Spleen (tissue), 11 donors: Measurements from ENCODE around the gene RIPK3. TPM values are rescaled to one million over a fixed set of nuclear protein-coding genes. Genes with fewer than 3 reads are reported as not detected.
A peak's percentile ranks its signal among the peaks of the same experiment; 100 is the strongest.

Experiments used
- DNase-seq: peaks from one replicate; pipeline ENCODE4 v3.0.0-alpha.2; 2020
- H3K27ac ChIP-seq, 8 donors: fragments of 200-600 bp; sonication (generic) in 7 of 8; 1 replicate in 4 of 8; 2 replicates in 4 of 8; pipeline versions ENCODE4 v1.5.0 to v1.8.0; 2016 to 2021; ENCODE audit warnings: inconsistent platforms in 4 of 8, mild to moderate bottlenecking in 4 of 8, moderate library complexity in 1 of 8
- H3K27me3 ChIP-seq, 7 donors: fragments of 200-600 bp; sonication (generic) in 6 of 7; replicated peaks in 1 of 7; 1 replicate in 4 of 7; 2 replicates in 3 of 7; pipeline versions ENCODE4 v1.5.0 to v1.8.0; 2016 to 2021; ENCODE audit warnings: inconsistent platforms in 3 of 7, mild to moderate bottlenecking in 1 of 7
- H3K36me3 ChIP-seq, 6 donors: fragments of 200-600 bp; sonication (generic) in 5 of 6; 1 replicate in 4 of 6; 2 replicates in 2 of 6; pipeline versions ENCODE4 v1.5.0 to v1.8.0; 2016 to 2021; ENCODE audit warnings: inconsistent platforms in 2 of 6
- H3K4me1 ChIP-seq, 6 donors: fragments of 200-600 bp; sonication (generic) in 5 of 6; 1 replicate in 3 of 6; 2 replicates in 3 of 6; pipeline versions ENCODE4 v1.5.0 to v1.8.0; 2016 to 2021; ENCODE audit warnings: inconsistent platforms in 3 of 6
- H3K4me3 ChIP-seq, 8 donors: fragments of 200-600 bp; sonication (generic) in 7 of 8; 1 replicate in 4 of 8; 2 replicates in 4 of 8; pipeline versions ENCODE4 v1.5.0 to v1.8.0; 2016 to 2021; ENCODE audit warnings: inconsistent platforms in 4 of 8, mild to moderate bottlenecking in 4 of 8, moderate library complexity in 2 of 8
- H3K9me3 ChIP-seq, 8 donors: fragments of 200-600 bp; sonication (generic) in 7 of 8; 1 replicate in 4 of 8; 2 replicates in 4 of 8; pipeline versions ENCODE4 v1.5.0 to v1.8.0; 2016 to 2021; ENCODE audit warnings: inconsistent platforms in 4 of 8
- POLR2A ChIP-seq, 3 donors: fragments of 450-650 bp; IDR thresholded peaks; one replicate each; pipeline ENCODE4 v1.5.1; 2017; ENCODE audit warnings: antibody characterized with exemption in 3 of 3, mild to moderate bottlenecking in 1 of 3
- POLR2AphosphoS5 ChIP-seq, 3 donors: sonication (generic); formaldehyde crosslinking; IDR thresholded peaks; one replicate each; pipeline ENCODE4 v1.5.1; 2017; ENCODE audit warnings: antibody characterized with exemption in 3 of 3
- WGBS, 5 donors: extraction: QIAGEN DNeasy Blood & Tissue Kit in 3 of 5; methylation state at CpG; one replicate each; pipeline versions ENCODE4 v1.1.5 to v1.1.7; 2013 to 2018; 5-methylcytosine and 5-hydroxymethylcytosine counted together
- intact Hi-C: fragments of 100-400 bp; cut with DNase I; formaldehyde crosslinking; loops from one replicate; pipeline ENCODE4 v1.15.0; 2023; ENCODE audit warnings: low total_unique reads
- polyA plus RNA-seq, 3 donors: library from polyadenylated mRNA; stranded (reverse); fragments of 200-250 nt; gene quantifications; one replicate each; pipeline ENCODE4 v1.2.1, GENCODE V29; 2013
- total RNA-seq, 7 donors: library from RNA; depleted of rRNA in 3 of 7; stranded (reverse); fragments of >200 nt in 3 of 7; fragmentation: NEBNext Ultra II Directional in 4 of 7; extraction: Animal tissue kit (Norgen Biotek cat#: 25700) in 4 of 7; gene quantifications; one replicate each; pipeline versions ENCODE4 v1.1.0 to v1.2.1, GENCODE V29; 2016 to 2021
- TF ChIP-seq, protein P1 (sequence below), 11 experiments: fragments of 200-600 bp in 7 of 11; fragments of 450-650 bp in 4 of 11; sonication (generic) in 4 of 11; IDR thresholded peaks in 8 of 11; conservative IDR thresholded peaks in 3 of 11; 1 replicate in 7 of 11; 2 replicates in 4 of 11; pipeline versions ENCODE4 v1.4.0 to v1.8.0; 2016 to 2021; ENCODE audit warnings: antibody characterized with exemption in 11 of 11, inconsistent platforms in 4 of 11, mild to moderate bottlenecking in 1 of 11
- donor health status: healthy with polysubstance abuse.
- donor health status: DM: no; HTN: no; CAD: no; lungs with moderate emphysema.
- donor health status: DM: no; HTN: no; CAD: no.
- donor health status: Bipolar disorder and iron deficiency.
- donor health status: healthy.
- donor health status: DM: no; HTN: no; CAD: no.
- donor health status: DM: yes; HTN: yes; CAD: no.

RIPK3 gene
- total and polyA plus RNA-seq, 10 donors: 14.0 to 42.4 (median 28.4) TPM

DNA sequence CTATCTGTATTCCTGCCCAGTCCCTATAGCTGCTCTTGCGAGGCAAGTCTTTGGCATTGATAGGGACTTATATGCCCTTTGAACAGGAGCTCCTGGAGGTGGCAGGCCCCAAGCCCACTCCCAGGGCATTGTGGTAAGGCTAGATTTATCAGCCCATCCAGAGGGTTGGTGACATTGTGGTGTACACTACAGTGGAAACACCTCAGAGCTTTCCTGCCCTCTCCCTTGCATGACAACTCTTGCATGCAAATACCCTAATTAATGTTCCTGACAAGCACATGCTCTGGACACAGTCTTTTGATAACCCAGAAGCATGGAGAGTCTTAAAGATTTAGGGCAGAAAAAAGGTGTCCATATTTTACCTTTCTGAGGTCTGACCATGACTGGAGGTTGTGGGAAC, 815 bp upstream of the RIPK3 start:
- Histone ChIP-seq H3K27ac (peak overlapping the region in 2 of 8 donors; percentile 90 to 93), H3K4me3 (no peak overlapping the region), H3K4me1 (peaks cover 17 to 50% (median 34%) of the 10 kb centered on the region in 6 donors), H3K27me3 (peaks cover 0 to 4% (median 0%) of the 10 kb centered on the region in 7 donors), H3K9me3 (no peaks in the 10 kb centered on the region), H3K36me3 (peaks cover 0 to 30% (median 8%) of the 10 kb centered on the region in 6 donors)
- intact Hi-C loops: no loop called here
- 69 to 100% (median 96%) methylated on average over 1 of the region's 1 CpG; no CpG with 5 or more reads in 1 of the 5 donors for WGBS, 5 donors
- DNase-seq: no peak
- TF ChIP-seq POLR2A (IDR thresholded peaks at IDR 0.05) (no peak), POLR2AphosphoS5 (IDR thresholded peaks at IDR 0.05) (no peak)
- TF ChIP-seq, protein P1, sequence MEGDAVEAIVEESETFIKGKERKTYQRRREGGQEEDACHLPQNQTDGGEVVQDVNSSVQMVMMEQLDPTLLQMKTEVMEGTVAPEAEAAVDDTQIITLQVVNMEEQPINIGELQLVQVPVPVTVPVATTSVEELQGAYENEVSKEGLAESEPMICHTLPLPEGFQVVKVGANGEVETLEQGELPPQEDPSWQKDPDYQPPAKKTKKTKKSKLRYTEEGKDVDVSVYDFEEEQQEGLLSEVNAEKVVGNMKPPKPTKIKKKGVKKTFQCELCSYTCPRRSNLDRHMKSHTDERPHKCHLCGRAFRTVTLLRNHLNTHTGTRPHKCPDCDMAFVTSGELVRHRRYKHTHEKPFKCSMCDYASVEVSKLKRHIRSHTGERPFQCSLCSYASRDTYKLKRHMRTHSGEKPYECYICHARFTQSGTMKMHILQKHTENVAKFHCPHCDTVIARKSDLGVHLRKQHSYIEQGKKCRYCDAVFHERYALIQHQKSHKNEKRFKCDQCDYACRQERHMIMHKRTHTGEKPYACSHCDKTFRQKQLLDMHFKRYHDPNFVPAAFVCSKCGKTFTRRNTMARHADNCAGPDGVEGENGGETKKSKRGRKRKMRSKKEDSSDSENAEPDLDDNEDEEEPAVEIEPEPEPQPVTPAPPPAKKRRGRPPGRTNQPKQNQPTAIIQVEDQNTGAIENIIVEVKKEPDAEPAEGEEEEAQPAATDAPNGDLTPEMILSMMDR (IDR thresholded peaks at IDR 0.05 in 8 of 11, conservative IDR thresholded peaks at IDR 0.05 in 3 of 11): no peak

DNA sequence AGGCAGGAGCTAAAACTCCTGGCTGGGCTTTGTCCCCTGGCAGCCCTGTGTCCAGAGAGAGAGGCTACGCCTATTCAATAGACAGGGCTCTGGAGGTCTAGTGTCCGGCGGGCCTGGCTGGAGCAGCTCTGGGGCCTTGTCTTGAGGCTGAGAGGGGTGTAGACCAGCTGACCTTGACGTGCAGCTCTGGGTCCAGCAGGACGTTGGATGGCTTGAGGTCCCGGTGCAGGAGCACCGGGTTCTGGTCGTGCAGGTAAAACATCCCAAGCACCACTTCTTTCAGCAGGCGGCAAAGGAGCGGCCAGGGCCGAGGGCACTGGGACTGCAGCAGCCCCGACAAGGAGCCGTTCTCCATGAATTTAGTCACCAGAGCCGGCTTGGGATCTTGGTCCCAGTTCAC, 948 bp downstream of the RIPK3 start:
- intact Hi-C loops: loop anchor here (5.0 kb wide), 1 partner anchor 93 kb away; no protein-coding TSS in a partner anchor
- no peak for DNase-seq
- Histone ChIP-seq H3K36me3 (peaks cover 0 to 34% (median 8%) of the 10 kb centered on the region in 6 donors), H3K4me3 (peak overlapping the region; percentile 41 to 83 (median 52)), H3K4me1 (peaks cover 35 to 67% (median 51%) of the 10 kb centered on the region in 6 donors), H3K9me3 (no peaks in the 10 kb centered on the region), H3K27me3 (peaks cover 0 to 17% (median 10%) of the 10 kb centered on the region in 7 donors), H3K27ac (peak overlapping the region in 3 of 8 donors; percentile 89 to 93 (median 90))
- 46 to 97% (median 80%) methylated on average over 3 to 14 of the region's 14 CpGs for WGBS, 5 donors
- no peak for TF ChIP-seq POLR2AphosphoS5 (IDR thresholded peaks at IDR 0.05)
- TF ChIP-seq, protein P1 (IDR thresholded peaks at IDR 0.05 in 8 of 11, conservative IDR thresholded peaks at IDR 0.05 in 3 of 11): no peak
- no peak for TF ChIP-seq POLR2A (IDR thresholded peaks at IDR 0.05)

- Histone ChIP-seq H3K36me3 (peaks cover 0 to 34% (median 8%) of the 10 kb centered on the region in 6 donors), H3K4me1 (peaks cover 45 to 78% (median 62%) of the 10 kb centered on the region in 6 donors), H3K4me3 (no peak overlapping the region), H3K27me3 (peaks cover 0 to 27% (median 10%) of the 10 kb centered on the region in 7 donors), H3K9me3 (no peaks in the 10 kb centered on the region), H3K27ac (no peak overlapping the region)
- no peak for DNase-seq
- 95 to 98% (median 96%) methylated on average over 8 of the region's 8 CpGs for WGBS, 5 donors
- intact Hi-C loops: loop anchor here (5.0 kb wide), 1 partner anchor 95 kb away; no protein-coding TSS in a partner anchor
- no peak for TF ChIP-seq POLR2AphosphoS5 (IDR thresholded peaks at IDR 0.05)
- no peak for TF ChIP-seq POLR2A (IDR thresholded peaks at IDR 0.05)
- TF ChIP-seq, protein P1 (IDR thresholded peaks at IDR 0.05 in 8 of 11, conservative IDR thresholded peaks at IDR 0.05 in 3 of 11): no peak
These were observed 2.0 kb downstream of the RIPK3 start for GRCh38 chr14:24337824-24338175.

- no peaks in the 10 kb centered on the region for H3K9me3 ChIP-seq
- H3K36me3 ChIP-seq: peaks cover 0 to 34% (median 8%) of the 10 kb centered on the region in 6 donors
- H3K27me3 ChIP-seq: peaks cover 0 to 32% (median 10%) of the 10 kb centered on the region in 7 donors
- no peak for TF ChIP-seq POLR2AphosphoS5 (IDR thresholded peaks at IDR 0.05)
- TF ChIP-seq POLR2A (IDR thresholded peaks at IDR 0.05): no peak
- TF ChIP-seq, protein P1 (IDR thresholded peaks at IDR 0.05 in 8 of 11, conservative IDR thresholded peaks at IDR 0.05 in 3 of 11): no peak
- no peak overlapping the region for H3K4me3 ChIP-seq
- intact Hi-C loops: loop anchor here (5.0 kb wide), 1 partner anchor 95 kb away; no protein-coding TSS in a partner anchor
- no peak for DNase-seq
- H3K4me1 ChIP-seq: peaks cover 50 to 83% (median 67%) of the 10 kb centered on the region in 6 donors
- no peak overlapping the region for H3K27ac ChIP-seq
- 93 to 98% (median 96%) methylated on average over 7 of the region's 7 CpGs for WGBS, 5 donors
These were observed 2.5 kb downstream of the RIPK3 start for GRCh38 chr14:24337144-24337823.
